RWPE1 (cell line): ENCODE results near the gene LEP.

Experiments used
- CTCF ChIA-PET: fragments of 350-600 bp; sonication (Branson Sonifier 250); formaldehyde crosslinking; extraction: SDS; loops from one replicate; lab custom pipeline; 2021; lab: Yijun Ruan, JAX
- POLR2A ChIA-PET: fragments of 400-600 bp; formaldehyde crosslinking; extraction: SDS; loops from one replicate; lab custom pipeline; 2020; ENCODE audit warnings: antibody characterized with exemption; ENCODE audit not compliant: low non-redundant PET; lab: Yijun Ruan, JAX
- DNase-seq: peaks from one replicate; pipeline ENCODE4 v3.0.0; 2012; ENCODE audit warnings: low spot score
- H3K27ac ChIP-seq: fragments of 450-650 bp; 2 replicates; pipeline ENCODE4 v1.5.1; 2017
- CTCF ChIP-seq: fragments of 450-650 bp; conservative IDR thresholded peaks from 2 replicates; pipeline ENCODE4 v1.5.1; 2017; ENCODE audit warnings: low read depth, mild to moderate bottlenecking

Gene LEP

GRCh38 chr7:128264477-128264876 is 23.4 kb downstream of the LEP start:
- no peak overlapping the region for H3K27ac ChIP-seq
- no peak for DNase-seq
- TF ChIP-seq CTCF: no peak
- POLR2A ChIA-PET: no interaction called here
- CTCF ChIA-PET: no interaction called here

GRCh38 chr7:128265156-128265905 is 24.3 kb downstream of the LEP start:
- no peak for TF ChIP-seq CTCF
- DNase-seq: no peak
- CTCF ChIA-PET: no interaction called here
- POLR2A ChIA-PET: no interaction called here
- no peak overlapping the region for H3K27ac ChIP-seq

- ChIA-PET CTCF (no interaction called here), POLR2A (no interaction called here)
- TF ChIP-seq CTCF: no peak
- H3K27ac ChIP-seq: peak overlapping the region; percentile 19; the same call in 1 of the 2 replicates
- no peak for DNase-seq
Measured at GRCh38 chr7:128265906-128266300, 24.8 kb downstream of the LEP start.

- CTCF ChIA-PET: no interaction called here
- no peak for TF ChIP-seq CTCF
- H3K27ac ChIP-seq: peak overlapping the region; percentile 92
- POLR2A ChIA-PET: no interaction called here
- DNase-seq: no peak
Measured at GRCh38 chr7:128266529-128266882, 25.4 kb downstream of the LEP start.

GRCh38 chr7:128266883-128267594 is 26.0 kb downstream of the LEP start:
- TF ChIP-seq CTCF: no peak
- ChIA-PET CTCF (interaction anchor here (0.6 kb wide), 1 partner anchor 23 kb away, joined by 6 read pairs; no protein-coding TSS in a partner anchor), POLR2A (no interaction called here)
- H3K27ac ChIP-seq: peak overlapping the region; percentile 92
- peak; percentile 67 for DNase-seq

GRCh38 chr7:128267595-128267924 is 26.5 kb downstream of the LEP start:
- TF ChIP-seq CTCF: no peak
- H3K27ac ChIP-seq: peak overlapping the region; percentile 92
- no peak for DNase-seq
- ChIA-PET CTCF (interaction anchor here (0.6 kb wide), 1 partner anchor 23 kb away, joined by 6 read pairs; no protein-coding TSS in a partner anchor), POLR2A (no interaction called here)
